AG09309 (cell line): Measurements from ENCODE around the gene PCDH9.

ENCODE experiments used
- DNase-seq: peaks from one replicate; pipeline ENCODE4 v3.0.0-alpha.2; 2010; ENCODE audit warnings: low read depth
- H3K4me3 ChIP-seq: 2 replicates; pipeline ENCODE4 v1.5.1; 2011; ENCODE audit warnings: mild to moderate bottlenecking, low read depth, low read length, moderate library complexity; ENCODE audit not compliant: control insufficient read depth
- TF ChIP-seq, protein P1 (sequence below): IDR thresholded peaks from 2 replicates; pipeline ENCODE4 v1.5.1; 2011; ENCODE audit warnings: mild to moderate bottlenecking, low read depth, low read length, inconsistent platforms; ENCODE audit not compliant: insufficient read depth, control insufficient read depth; ENCODE audit errors: missing control alignments

Gene PCDH9

DNA sequence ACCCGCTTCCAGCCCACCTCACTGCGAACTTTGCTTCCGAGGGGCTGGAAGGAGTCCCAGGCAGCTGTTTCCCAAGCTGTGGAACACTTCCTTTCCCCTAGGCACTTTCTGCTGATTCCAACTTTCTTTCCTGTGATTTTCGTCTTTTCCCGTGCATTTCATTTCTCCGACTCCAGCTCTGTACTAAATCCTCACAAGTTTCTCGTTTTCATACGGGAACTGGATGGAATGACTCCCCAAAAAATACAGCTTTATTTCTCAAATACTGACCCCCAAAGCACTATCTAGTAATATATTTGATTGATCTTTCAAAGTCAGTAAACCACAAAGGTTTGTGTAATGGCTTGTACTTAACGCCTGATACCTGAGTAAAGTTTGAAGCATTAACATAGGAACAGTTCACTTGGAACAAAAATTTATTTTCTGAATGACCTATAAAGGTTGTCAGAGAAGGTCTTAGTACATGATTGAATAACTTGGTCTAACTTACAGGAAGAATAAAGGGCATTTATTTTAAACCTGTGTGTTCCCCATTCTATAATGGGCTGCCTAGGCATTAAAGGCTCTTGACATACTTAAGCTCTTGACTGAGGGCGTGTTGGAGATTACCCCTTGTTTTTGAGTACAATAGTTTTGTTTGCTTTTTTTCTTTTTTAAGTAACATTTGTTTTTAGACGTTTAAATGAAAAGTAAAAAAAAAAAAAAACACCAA lies 1.3 kb upstream of the PCDH9 start:
- H3K4me3 ChIP-seq: peak overlapping the region; percentile 78
- TF ChIP-seq, protein P1, sequence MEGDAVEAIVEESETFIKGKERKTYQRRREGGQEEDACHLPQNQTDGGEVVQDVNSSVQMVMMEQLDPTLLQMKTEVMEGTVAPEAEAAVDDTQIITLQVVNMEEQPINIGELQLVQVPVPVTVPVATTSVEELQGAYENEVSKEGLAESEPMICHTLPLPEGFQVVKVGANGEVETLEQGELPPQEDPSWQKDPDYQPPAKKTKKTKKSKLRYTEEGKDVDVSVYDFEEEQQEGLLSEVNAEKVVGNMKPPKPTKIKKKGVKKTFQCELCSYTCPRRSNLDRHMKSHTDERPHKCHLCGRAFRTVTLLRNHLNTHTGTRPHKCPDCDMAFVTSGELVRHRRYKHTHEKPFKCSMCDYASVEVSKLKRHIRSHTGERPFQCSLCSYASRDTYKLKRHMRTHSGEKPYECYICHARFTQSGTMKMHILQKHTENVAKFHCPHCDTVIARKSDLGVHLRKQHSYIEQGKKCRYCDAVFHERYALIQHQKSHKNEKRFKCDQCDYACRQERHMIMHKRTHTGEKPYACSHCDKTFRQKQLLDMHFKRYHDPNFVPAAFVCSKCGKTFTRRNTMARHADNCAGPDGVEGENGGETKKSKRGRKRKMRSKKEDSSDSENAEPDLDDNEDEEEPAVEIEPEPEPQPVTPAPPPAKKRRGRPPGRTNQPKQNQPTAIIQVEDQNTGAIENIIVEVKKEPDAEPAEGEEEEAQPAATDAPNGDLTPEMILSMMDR: no peak
- no peak for DNase-seq

DNA sequence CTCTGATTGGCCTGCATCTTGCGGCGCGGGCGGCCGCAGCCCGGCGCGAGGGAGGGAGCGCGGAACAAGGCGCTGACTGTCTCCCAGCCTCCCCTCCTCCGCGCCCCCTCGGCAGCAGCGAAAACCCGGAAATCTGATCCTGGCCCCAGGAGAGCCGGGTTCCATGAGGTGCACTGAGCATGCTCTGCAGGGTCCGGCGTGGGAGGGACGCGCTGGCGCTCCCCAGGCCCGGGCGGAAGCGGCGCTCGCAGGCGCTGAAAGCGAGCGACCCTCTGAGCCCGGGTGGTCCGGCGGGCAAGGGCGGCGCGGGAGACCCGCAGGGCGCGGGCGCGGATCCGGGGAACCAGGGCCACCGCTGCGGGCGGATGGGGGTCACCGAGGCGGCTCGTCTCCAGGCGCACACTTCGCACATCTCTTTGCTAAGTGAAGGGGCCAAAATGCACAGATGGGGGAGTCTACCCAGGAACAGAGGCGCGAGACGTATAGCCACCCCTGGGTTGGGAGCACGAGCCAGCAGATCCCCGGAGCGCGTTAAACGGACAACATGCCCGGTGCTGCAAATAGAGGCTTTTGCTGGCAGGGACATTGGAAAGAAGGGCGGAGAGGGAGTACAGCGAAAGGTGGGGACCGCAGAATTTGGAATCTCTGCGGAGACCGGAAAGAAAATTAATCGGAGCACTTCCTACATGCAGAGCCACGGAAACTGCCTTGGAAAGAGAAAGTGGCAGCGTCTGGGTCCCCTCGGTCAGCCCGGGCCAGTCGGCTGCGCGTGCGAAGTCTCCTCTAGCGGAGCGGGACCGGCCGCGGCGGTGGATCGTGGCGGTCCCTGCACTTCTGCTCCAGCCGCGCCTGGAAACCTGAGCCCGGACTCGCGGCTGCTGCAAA lies 510 bp upstream of the PCDH9 start:
- peak; percentile 78 for DNase-seq
- TF ChIP-seq, protein P1: no peak
- H3K4me3 ChIP-seq: peak overlapping the region; percentile 78

DNA sequence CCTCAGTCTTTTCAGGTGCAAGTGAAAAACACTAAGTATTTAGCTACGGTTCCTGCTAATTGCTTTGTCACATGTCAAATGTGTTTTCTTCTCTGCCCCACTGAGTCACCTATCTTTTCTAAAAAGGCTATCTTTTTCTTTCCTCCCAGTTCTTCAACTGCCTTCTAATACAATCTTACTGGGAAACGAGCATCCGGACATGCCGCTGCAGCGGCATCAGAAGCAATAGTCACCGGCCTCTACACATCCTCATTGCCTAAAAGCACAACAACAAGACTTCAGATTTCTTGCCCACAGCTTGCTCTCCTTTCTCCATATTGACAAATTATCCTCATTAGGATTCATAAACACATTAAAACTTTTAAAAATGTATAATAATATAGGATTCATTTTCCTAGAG lies 1.2 kb downstream of the PCDH9 start:
- DNase-seq: no peak
- peak overlapping the region; percentile 57 for H3K4me3 ChIP-seq
- TF ChIP-seq, protein P1: no peak

DNA sequence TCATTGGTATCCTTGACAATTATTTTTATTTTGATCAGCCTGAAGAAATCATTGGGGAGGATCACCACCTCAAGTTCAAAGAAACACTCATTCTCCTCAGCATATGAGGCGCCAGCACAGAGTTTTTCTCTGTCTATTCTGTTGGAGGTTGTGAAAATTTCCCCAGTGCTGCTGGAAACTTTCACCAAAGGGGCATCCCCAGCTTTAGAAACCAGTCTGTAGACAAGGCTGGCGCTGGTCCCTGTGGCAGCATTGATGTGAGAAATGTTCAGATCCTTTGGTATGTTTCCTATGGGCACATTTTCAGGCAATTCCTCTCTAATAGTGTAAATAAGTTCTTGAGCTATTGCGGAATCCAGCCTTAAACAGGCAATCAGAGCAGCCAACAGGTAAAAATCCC lies 2.1 kb downstream of the PCDH9 start:
- TF ChIP-seq, protein P1: no peak
- H3K4me3 ChIP-seq: no peak overlapping the region
- DNase-seq: no peak

DNA sequence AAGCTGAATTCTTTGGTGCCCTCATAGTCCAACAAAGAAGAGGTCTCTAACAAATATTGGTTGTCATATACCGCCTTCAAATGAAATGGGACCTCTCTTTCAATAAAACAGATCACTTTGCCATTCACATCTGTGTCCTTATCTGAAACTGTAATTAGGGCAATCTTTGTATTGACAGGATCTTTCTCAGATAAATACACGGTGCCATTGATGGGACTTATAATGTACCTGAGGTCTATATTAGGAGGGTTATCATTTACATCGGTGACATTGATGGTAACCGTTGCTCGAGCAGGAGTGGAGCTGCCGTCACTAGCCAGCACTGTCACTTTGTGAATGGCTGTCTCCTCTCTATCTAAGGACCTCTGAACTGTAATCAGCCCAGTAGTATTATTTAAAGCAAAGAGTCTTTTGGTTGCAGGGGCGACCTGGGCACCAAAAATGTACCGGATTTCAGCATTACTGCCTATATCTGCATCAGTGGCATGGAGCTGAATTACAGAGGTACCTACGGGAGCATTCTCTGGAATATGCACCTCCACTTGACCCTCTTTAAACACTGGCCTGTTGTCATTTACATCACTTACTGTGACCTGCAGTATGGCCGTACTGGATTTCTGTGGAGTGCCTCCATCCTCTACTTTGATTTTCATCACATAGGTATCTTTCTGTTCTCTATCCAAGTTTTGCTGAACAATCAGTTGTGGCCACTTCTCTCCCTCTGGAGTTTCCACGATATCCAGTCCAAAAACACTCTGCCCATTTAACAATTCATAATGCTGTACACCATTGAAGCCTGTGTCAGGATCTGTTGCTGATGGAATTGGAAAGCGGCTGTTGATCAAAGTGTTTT lies 2.8 kb downstream of the PCDH9 start:
- TF ChIP-seq, protein P1: no peak
- DNase-seq: no peak
- no peak overlapping the region for H3K4me3 ChIP-seq

DNA sequence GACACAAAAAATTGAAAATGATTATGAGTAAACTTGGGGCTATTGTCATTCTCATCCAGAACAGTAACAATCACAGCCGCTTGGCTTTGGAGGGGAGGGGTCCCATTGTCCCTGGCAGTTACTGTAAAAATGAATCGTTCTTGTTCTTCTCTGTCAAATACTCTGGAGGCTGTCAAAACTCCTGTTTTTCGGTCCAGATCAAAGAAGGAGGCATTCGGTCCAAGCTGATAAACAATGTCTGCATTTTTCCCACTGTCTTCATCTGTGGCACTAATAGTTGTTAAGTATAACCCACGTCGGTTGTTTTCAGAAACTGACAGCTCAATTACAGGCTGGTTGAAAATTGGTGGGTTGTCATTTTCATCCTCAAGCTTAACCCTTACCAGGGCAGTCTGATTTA lies 3.4 kb downstream of the PCDH9 start:
- TF ChIP-seq, protein P1: no peak
- no peak for DNase-seq
- H3K4me3 ChIP-seq: no peak overlapping the region
